ENCODE results near the gene FAM222A.

DNA sequence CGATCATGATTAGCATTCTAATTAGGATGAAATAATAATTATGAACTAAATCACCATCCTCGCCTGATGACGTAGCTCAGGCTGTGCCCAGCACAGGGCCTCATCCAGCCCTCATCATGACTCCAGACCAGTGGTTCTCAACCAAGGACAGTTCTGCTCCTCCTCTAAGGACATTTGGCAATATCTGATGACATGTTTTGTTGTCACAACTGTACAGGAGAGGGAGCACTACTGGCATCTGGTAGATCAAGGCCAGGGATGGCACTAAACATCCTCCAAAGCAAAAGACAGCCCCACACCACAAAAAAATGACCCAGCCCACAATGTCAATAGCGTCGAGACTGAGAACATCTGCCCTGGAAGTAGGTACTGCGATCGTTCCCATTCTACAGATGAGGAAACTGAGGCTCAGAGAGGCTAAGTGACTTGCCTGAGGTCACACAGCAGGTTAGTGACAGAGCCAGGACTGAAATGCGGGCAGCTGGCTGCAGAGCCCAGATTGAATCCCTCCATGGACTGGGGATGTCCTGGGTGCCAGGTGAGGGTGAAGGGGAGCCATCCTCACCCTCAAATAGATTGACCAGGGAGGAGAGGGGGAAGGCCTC is 104.1 kb downstream of the FAM222A start:
- TF ChIP-seq, protein P1, sequence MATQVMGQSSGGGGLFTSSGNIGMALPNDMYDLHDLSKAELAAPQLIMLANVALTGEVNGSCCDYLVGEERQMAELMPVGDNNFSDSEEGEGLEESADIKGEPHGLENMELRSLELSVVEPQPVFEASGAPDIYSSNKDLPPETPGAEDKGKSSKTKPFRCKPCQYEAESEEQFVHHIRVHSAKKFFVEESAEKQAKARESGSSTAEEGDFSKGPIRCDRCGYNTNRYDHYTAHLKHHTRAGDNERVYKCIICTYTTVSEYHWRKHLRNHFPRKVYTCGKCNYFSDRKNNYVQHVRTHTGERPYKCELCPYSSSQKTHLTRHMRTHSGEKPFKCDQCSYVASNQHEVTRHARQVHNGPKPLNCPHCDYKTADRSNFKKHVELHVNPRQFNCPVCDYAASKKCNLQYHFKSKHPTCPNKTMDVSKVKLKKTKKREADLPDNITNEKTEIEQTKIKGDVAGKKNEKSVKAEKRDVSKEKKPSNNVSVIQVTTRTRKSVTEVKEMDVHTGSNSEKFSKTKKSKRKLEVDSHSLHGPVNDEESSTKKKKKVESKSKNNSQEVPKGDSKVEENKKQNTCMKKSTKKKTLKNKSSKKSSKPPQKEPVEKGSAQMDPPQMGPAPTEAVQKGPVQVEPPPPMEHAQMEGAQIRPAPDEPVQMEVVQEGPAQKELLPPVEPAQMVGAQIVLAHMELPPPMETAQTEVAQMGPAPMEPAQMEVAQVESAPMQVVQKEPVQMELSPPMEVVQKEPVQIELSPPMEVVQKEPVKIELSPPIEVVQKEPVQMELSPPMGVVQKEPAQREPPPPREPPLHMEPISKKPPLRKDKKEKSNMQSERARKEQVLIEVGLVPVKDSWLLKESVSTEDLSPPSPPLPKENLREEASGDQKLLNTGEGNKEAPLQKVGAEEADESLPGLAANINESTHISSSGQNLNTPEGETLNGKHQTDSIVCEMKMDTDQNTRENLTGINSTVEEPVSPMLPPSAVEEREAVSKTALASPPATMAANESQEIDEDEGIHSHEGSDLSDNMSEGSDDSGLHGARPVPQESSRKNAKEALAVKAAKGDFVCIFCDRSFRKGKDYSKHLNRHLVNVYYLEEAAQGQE (IDR thresholded peaks at IDR 0.05; ENCODE audit: insufficient replicate concordance, low read depth) = no peak
- TF ChIP-seq, protein P2, sequence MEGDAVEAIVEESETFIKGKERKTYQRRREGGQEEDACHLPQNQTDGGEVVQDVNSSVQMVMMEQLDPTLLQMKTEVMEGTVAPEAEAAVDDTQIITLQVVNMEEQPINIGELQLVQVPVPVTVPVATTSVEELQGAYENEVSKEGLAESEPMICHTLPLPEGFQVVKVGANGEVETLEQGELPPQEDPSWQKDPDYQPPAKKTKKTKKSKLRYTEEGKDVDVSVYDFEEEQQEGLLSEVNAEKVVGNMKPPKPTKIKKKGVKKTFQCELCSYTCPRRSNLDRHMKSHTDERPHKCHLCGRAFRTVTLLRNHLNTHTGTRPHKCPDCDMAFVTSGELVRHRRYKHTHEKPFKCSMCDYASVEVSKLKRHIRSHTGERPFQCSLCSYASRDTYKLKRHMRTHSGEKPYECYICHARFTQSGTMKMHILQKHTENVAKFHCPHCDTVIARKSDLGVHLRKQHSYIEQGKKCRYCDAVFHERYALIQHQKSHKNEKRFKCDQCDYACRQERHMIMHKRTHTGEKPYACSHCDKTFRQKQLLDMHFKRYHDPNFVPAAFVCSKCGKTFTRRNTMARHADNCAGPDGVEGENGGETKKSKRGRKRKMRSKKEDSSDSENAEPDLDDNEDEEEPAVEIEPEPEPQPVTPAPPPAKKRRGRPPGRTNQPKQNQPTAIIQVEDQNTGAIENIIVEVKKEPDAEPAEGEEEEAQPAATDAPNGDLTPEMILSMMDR (IDR thresholded peaks at IDR 0.05; ENCODE audit: insufficient read depth, low read length) = no peak
